Measurements from ENCODE around the gene COL8A2. TPM values are rescaled to one million over a fixed set of nuclear protein-coding genes. Genes with fewer than 3 reads are reported as not detected.

COL8A2 gene
- total RNA-seq, 4 donors from 2014 or later: 2.7 to 6.4 (median 3.7) TPM

- no peak for TF ChIP-seq CTCF (IDR thresholded peaks at IDR 0.05)
- no peak for ATAC-seq (ENCODE audit: low FRiP score)
- no peak for DNase-seq (ENCODE audit: low spot score)
Observed at GRCh38 chr1:36093929-36094328, 31.1 kb downstream of the COL8A2 start.

GRCh38 chr1:36093226-36093625 lies 31.8 kb downstream of the COL8A2 start:
- DNase-seq (ENCODE audit: low spot score): no peak
- no peak for TF ChIP-seq CTCF (IDR thresholded peaks at IDR 0.05)
- ATAC-seq (ENCODE audit: low FRiP score): no peak

GRCh38 chr1:36092798-36093185 lies 32.2 kb downstream of the COL8A2 start:
- ATAC-seq (ENCODE audit: low FRiP score) (no peak), DNase-seq (ENCODE audit: low spot score) (no peak)
- no peak for TF ChIP-seq CTCF (IDR thresholded peaks at IDR 0.05)

- no peak for DNase-seq (ENCODE audit: low spot score)
- no peak for ATAC-seq (ENCODE audit: low FRiP score)
Observed at GRCh38 chr1:36092166-36092797, 32.7 kb downstream of the COL8A2 start.

GRCh38 chr1:36091698-36092097 lies 33.3 kb downstream of the COL8A2 start:
- TF ChIP-seq CTCF (IDR thresholded peaks at IDR 0.05): no peak
- no peak for ATAC-seq (ENCODE audit: low FRiP score)
- DNase-seq (ENCODE audit: low spot score): no peak

More at GRCh38 chr1:36092166-36092797, 32.7 kb downstream of the COL8A2 start:
- TF ChIP-seq CTCF (IDR thresholded peaks at IDR 0.05): no peak

GRCh38 chr1:36091141-36091540 lies 33.9 kb downstream of the COL8A2 start:
- DNase-seq (ENCODE audit: low spot score) (no peak), ATAC-seq (ENCODE audit: low FRiP score) (no peak)
- no peak for TF ChIP-seq CTCF (IDR thresholded peaks at IDR 0.05)

GRCh38 chr1:36089393-36090121 lies 35.5 kb downstream of the COL8A2 start:
- ATAC-seq (ENCODE audit: low FRiP score): peak; percentile 22
- no peak for TF ChIP-seq CTCF (IDR thresholded peaks at IDR 0.05)
- no peak for DNase-seq (ENCODE audit: low spot score)

Data from omental fat pad (tissue), 4 donors.